ENCODE data around the gene XPNPEP2.

- TF ChIP-seq POLR2AphosphoS5 (IDR thresholded peaks at IDR 0.05; ENCODE audit: low read depth, low read length), result no peak
- TF ChIP-seq MXI1 (IDR thresholded peaks at IDR 0.05; ENCODE audit: low read depth, low read length), result no peak
- no peak for TF ChIP-seq CTCF (IDR thresholded peaks at IDR 0.05)
- no peak for TF ChIP-seq FOXM1 (IDR thresholded peaks at IDR 0.05; ENCODE audit: low read depth)
- TF ChIP-seq JUND (IDR thresholded peaks at IDR 0.05), result no peak
- TF ChIP-seq, protein P1, sequence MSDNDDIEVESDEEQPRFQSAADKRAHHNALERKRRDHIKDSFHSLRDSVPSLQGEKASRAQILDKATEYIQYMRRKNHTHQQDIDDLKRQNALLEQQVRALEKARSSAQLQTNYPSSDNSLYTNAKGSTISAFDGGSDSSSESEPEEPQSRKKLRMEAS (IDR thresholded peaks at IDR 0.05; ENCODE audit: low read depth), result no peak
- TF ChIP-seq TEAD4 (IDR thresholded peaks at IDR 0.05; ENCODE audit: borderline replicate concordance, insufficient read depth), result no peak
- no peak for TF ChIP-seq TCF12 (IDR thresholded peaks at IDR 0.05)
- no peak for TF ChIP-seq RAD21 (IDR thresholded peaks at IDR 0.05; ENCODE audit: low read length)
- TF ChIP-seq EP300 (IDR thresholded peaks at IDR 0.05; ENCODE audit: borderline replicate concordance in 1 of 2, low read depth in 1 of 2, low read length in 1 of 2), result no peak
- no peak for TF ChIP-seq REST (IDR thresholded peaks at IDR 0.05; ENCODE audit: low read depth, low read length)
These were observed 14.0 kb upstream of the XPNPEP2 start for GRCh38 chrX:129724754-129725153.

Data from SK-N-SH (cell line).